ENCODE results near the gene EHD2.
"Not testable (repeated sequence)": the region's sequence is repeated elsewhere in the genome, so short reads cannot be mapped to it uniquely, and the experiment has no call there.

The EHD2 gene

DNA sequence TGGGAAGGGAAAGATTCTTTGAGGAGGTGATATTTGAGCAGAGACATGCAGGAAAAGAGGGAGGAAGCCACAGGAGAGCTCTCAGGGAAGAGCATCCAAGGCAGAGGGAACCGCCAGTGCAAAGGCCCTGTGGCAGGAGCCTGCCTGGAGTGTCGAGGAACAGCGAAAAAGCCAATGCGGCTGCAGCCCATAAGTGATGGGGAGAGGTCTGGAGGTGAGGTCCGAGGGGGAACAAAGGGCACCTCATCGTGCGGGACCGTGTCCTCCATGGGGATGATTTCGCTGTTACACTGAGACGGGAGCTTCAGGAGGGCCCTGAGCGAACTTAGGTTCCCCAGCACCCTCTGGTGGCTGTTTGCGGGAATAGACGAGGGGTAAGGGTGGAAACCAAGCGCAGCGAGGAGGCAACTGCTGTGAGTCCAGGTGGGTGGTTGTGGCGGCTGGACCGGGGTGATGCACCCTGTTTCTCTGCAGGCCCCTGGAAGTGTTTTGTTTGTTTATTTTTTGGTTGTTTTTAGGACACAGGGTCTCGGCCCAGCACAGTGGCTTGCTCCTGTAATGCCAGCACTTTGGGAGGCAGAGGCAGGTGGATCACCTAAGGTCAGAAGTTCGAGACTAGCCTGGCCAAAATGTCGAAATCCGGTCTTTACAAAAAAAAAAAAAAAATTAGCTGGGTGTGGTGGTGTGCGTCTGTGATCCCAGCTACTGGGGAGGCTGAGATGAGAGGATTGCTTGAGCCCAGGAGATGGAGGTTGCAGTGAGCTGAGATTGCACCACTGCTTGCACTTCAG, 5.9 kb upstream of the EHD2 start:
- TF ChIP-seq SP1 (IDR thresholded peaks at IDR 0.05), result no peak
- no peak for TF ChIP-seq SUZ12 (IDR thresholded peaks at IDR 0.05)
- CTCF ChIA-PET, result interaction anchor here (0.6 to 1.7 kb wide), 8 partner anchors 40 to 280 kb away, joined by 3 to 8 read pairs (median 4); no protein-coding TSS in a partner anchor
- POLR2A ChIA-PET, result interaction anchor here (1.0 kb wide), 1 partner anchor 270 kb away, joined by 3 read pairs; no protein-coding TSS in a partner anchor
- DNase-seq (ENCODE audit: extremely low spot score), result peak; percentile 85

DNA sequence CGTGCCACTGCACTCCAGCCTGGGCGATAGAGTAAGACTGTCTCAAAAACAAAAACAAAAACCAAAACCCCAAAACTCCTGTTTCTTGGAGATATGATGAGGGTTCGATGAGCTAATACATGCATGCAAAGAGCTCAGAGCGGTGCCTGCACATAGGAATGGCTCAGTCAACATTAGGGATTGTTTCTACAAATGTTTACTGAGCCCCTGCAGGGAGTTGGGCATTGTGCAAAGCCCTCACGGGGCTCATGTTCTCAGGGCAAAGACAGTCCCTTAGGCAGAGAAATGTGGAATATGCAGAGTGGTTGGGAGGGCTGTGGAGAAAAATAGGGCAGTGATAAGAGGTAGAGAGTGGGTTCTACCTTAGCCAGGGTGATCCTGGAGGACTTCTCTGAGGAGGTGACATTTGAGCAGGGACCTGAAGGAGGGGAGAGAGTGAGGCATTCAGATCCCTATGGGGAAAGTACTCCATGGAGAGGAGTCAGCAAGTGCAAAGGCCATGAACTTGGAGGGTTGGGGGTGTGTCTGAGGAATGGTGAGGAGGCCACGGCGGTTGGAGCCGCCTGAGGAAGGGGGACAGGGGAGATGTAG, 1.5 kb upstream of the EHD2 start:
- POLR2A ChIA-PET, result interaction anchor here (2.7 kb wide), 1 partner anchor 33 kb away, joined by 19 read pairs; the partner anchor contains the start of gene NOP53
- CTCF ChIA-PET, result interaction anchor here (0.9 to 1.8 kb wide), 5 partner anchors 31 to 284 kb away, joined by 3 to 21 read pairs (median 3); partner anchors contain the start of gene NOP53
- no peak for TF ChIP-seq SP1 (IDR thresholded peaks at IDR 0.05)
- TF ChIP-seq CTBP1 (IDR thresholded peaks at IDR 0.05; ENCODE audit: borderline replicate concordance), result no peak
- TF ChIP-seq NFRKB (IDR thresholded peaks at IDR 0.05), result no peak
- no peak for TF ChIP-seq LEF1 (IDR thresholded peaks at IDR 0.05; ENCODE audit: borderline replicate concordance)
- no peak for TF ChIP-seq SUZ12 (IDR thresholded peaks at IDR 0.05)
- no peak for TF ChIP-seq BHLHE40 (IDR thresholded peaks at IDR 0.05; ENCODE audit: borderline replicate concordance)
- TF ChIP-seq L3MBTL2 (conservative IDR thresholded peaks at IDR 0.05), result no peak
- TF ChIP-seq FOXK2 (IDR thresholded peaks at IDR 0.05), result no peak
- TF ChIP-seq FOXM1 (IDR thresholded peaks at IDR 0.05; ENCODE audit: borderline replicate concordance), result no peak
- TF ChIP-seq ELF4 (IDR thresholded peaks at IDR 0.05), result no peak
- no peak for TF ChIP-seq ARNT (IDR thresholded peaks at IDR 0.05)
- no peak for TF ChIP-seq FOXA1 (IDR thresholded peaks at IDR 0.05)
- no peak for DNase-seq (ENCODE audit: extremely low spot score)

DNA sequence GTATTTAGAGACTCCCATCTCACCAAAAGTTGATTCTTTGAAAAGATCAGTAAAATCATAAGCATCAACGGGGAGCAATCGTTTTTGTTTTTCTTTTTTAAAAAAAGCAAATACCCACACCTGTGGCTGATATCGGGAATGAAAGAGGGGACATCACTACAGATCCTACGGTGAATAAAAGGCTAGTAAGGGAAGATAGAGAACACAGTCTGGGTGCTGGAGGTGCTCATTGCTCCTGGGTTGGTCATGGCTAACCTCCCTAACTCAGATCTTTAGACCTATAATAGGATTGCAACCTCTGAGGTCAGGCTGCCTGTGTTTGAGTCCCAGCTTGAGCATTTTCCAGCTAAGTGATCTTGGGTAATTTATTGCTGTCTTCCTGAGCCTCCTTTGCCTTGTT, 1.1 kb downstream of the EHD2 start:
- no peak for DNase-seq (ENCODE audit: extremely low spot score)
- CTCF ChIA-PET, result no interaction called here
- no peak for TF ChIP-seq BHLHE40 (IDR thresholded peaks at IDR 0.05; ENCODE audit: borderline replicate concordance)
- no peak for TF ChIP-seq HDGF (IDR thresholded peaks at IDR 0.05; ENCODE audit: borderline replicate concordance)
- no peak for TF ChIP-seq ELF4 (IDR thresholded peaks at IDR 0.05)
- no peak for TF ChIP-seq ARNT (IDR thresholded peaks at IDR 0.05)
- no peak for TF ChIP-seq SP1 (IDR thresholded peaks at IDR 0.05)
- no peak for TF ChIP-seq TARDBP (IDR thresholded peaks at IDR 0.05)
- TF ChIP-seq CTBP1 (IDR thresholded peaks at IDR 0.05; ENCODE audit: borderline replicate concordance), result no peak
- TF ChIP-seq L3MBTL2 (conservative IDR thresholded peaks at IDR 0.05), result no peak
- TF ChIP-seq, protein P1, sequence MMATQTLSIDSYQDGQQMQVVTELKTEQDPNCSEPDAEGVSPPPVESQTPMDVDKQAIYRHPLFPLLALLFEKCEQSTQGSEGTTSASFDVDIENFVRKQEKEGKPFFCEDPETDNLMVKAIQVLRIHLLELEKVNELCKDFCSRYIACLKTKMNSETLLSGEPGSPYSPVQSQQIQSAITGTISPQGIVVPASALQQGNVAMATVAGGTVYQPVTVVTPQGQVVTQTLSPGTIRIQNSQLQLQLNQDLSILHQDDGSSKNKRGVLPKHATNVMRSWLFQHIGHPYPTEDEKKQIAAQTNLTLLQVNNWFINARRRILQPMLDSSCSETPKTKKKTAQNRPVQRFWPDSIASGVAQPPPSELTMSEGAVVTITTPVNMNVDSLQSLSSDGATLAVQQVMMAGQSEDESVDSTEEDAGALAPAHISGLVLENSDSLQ (IDR thresholded peaks at IDR 0.05), result no peak
- TF ChIP-seq FOXM1 (IDR thresholded peaks at IDR 0.05; ENCODE audit: borderline replicate concordance), result no peak
- POLR2A ChIA-PET, result interaction anchor here (2.7 kb wide), 1 partner anchor 30 kb away, joined by 19 read pairs; the partner anchor contains the start of gene NOP53

DNA sequence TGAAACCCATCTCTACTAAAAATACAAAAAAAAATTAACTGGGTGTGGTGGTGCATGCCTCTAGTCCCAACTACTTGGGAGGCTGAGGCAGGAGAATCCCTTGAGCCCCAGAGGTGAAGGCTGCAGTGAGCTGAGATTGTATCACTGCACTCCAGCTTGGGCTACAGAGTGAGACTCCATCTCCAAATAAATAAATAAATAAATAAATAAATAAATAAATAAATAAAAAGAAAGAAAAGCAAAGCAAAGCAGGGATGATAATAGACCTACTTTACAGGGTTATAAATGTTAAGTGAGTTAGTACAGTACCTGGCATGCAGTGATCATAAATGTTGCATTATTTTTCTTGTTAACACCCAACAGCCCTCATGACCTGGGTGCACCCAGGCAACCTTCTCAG, 1.6 kb downstream of the EHD2 start:
- DNase-seq (ENCODE audit: extremely low spot score); POLR2A ChIA-PET: not testable (repeated sequence)
- CTCF ChIA-PET, result interaction anchor here (0.7 kb wide), 1 partner anchor 12 kb away, joined by 7 read pairs; no protein-coding TSS in a partner anchor

DNA sequence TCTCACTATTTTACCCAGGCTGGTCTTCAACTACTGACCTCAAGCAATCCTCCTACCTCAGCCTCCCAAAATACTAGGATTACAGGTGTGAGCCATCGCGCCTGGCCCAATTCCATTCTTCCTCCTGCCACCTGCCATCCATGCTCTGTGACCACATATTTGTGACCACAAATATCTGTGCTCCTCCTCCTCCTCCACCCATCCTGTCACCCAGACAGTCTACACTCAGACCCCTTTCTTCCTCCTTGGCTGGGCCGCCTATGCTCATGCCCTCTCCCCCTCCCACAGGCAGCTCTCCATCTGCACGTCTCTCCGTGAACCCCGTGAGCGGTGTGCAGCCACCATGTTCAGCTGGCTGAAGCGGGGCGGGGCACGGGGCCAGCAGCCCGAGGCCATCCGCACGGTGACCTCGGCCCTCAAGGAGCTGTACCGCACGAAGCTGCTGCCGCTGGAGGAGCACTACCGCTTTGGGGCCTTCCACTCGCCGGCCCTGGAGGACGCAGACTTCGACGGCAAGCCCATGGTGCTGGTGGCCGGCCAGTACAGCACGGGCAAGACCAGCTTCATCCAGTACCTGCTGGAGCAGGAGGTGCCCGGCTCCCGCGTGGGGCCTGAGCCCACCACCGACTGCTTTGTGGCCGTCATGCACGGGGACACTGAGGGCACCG, 3.2 kb downstream of the EHD2 start:
- ChIA-PET POLR2A (no interaction called here), CTCF (interaction anchor here (0.6 kb wide), 1 partner anchor 325 kb away, joined by 3 read pairs; no protein-coding TSS in a partner anchor)
- TF ChIP-seq TARDBP (IDR thresholded peaks at IDR 0.05), result no peak
- TF ChIP-seq NFRKB (IDR thresholded peaks at IDR 0.05), result no peak
- TF ChIP-seq SP1 (IDR thresholded peaks at IDR 0.05), result no peak
- no peak for TF ChIP-seq LEF1 (IDR thresholded peaks at IDR 0.05; ENCODE audit: borderline replicate concordance)
- TF ChIP-seq ARNT (IDR thresholded peaks at IDR 0.05), result no peak
- TF ChIP-seq BHLHE40 (IDR thresholded peaks at IDR 0.05; ENCODE audit: borderline replicate concordance), result no peak
- no peak for TF ChIP-seq CTBP1 (IDR thresholded peaks at IDR 0.05; ENCODE audit: borderline replicate concordance)
- no peak for TF ChIP-seq FOXM1 (IDR thresholded peaks at IDR 0.05; ENCODE audit: borderline replicate concordance)
- TF ChIP-seq SUZ12 (IDR thresholded peaks at IDR 0.05), result no peak
- no peak for TF ChIP-seq ZNF384 (IDR thresholded peaks at IDR 0.05)
- TF ChIP-seq HDGF (IDR thresholded peaks at IDR 0.05; ENCODE audit: borderline replicate concordance), result no peak
- TF ChIP-seq ELF4 (IDR thresholded peaks at IDR 0.05), result no peak
- TF ChIP-seq, protein P1 (IDR thresholded peaks at IDR 0.05), result no peak
- TF ChIP-seq FOXA1 (IDR thresholded peaks at IDR 0.05), result no peak
- TF ChIP-seq L3MBTL2 (conservative IDR thresholded peaks at IDR 0.05), result no peak
- no peak for TF ChIP-seq FOXK2 (IDR thresholded peaks at IDR 0.05)
- no peak for DNase-seq (ENCODE audit: extremely low spot score)

DNA sequence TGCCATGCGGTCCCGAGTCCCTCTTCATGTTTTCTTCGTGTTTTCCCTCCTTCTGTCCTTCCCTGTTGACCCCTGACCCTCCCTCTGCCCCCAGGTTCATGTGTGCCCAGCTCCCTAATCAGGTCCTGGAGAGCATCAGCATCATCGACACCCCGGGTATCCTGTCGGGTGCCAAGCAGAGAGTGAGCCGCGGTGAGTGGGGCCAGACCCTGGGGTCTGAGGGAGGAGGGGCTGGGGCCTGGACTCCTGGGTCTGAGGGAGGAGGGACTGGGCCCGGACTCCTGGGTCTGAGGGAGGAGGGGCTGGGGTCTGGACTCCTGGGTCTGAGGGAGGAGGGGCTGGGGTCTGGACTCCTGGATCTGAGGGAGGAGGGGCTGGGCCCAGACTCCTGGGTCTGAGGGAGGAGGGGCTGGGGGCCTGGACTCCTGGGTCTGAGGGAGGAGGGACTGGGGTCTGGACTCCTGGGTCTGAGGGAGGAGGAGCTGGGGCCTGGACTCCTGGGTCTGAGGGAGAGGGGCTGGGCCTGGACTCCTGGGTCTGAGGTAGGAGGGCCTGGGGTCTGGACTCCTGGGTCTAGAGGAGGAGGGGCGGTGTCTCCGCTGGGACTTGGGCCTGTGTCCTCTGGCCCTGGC, 5.3 kb downstream of the EHD2 start:
- POLR2A ChIA-PET, result not testable (repeated sequence)

More for the DNA sequence above, 5.3 kb downstream of the EHD2 start:
- DNase-seq (ENCODE audit: extremely low spot score); CTCF ChIA-PET: not testable (repeated sequence)

Data from HEK293T (cell line).